ENCODE data around the gene WDR93.

- TF ChIP-seq NFIC (IDR thresholded peaks at IDR 0.05) (peak; percentile 27; the same call in 1 of the 2 replicates), EP300 (IDR thresholded peaks at IDR 0.05; ENCODE audit: borderline replicate concordance) (no peak), YY1 (IDR thresholded peaks at IDR 0.05; ENCODE audit: low read depth) (no peak), CREB1 (IDR thresholded peaks at IDR 0.05; ENCODE audit: low read depth) (no peak), CEBPB (IDR thresholded peaks at IDR 0.05) (no peak)
Observed at GRCh38 chr15:89680282-89680873, 10.2 kb upstream of the WDR93 start.
